Measurements from ENCODE around the gene DCAF5.
"Not testable (repeated sequence)": the region's sequence is repeated elsewhere in the genome, so short reads cannot be mapped to it uniquely, and the experiment has no call there.

The DCAF5 gene

DNA sequence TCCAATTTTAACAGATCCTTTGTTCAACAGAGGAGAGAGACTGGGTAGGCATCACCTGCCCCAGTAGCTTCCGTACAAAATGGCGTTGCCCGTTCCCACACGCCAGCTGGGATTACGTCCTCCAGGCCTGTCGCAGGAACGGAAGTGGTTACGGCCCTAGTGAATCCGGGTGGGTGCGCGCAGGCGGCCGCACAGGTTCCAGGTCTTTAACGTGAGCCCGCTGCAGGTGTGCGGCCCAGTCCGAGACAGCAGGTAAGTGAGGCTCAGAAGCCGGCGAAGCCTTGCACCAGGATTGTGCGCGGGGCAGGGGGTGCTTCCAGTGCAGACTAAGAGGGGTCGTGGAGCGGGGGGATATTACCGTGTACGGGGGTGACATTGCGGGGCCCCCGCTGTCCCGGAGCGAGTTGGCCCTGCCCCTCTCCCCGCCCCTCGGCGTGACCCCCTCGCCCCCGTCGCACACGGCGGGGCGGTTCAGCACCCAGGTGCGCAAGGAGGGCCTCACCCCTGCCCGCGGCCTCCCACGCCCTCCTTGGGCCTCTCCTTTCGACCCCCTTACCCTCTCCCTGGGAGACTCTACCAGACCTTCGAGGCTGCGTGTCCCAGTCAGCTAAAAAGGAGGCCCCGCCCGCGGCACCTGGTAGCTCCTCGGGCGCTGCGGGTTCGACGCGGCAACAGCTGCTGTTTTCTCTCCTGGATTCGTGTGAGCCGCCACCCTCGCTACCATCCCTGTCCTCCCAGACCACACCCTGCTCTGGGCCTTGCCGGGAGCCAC is 38.6 kb upstream of the DCAF5 start, which contains the start of gene EXD2:
Gene EXD2 (plus strand): TSS at position 159 of the 772 bp plus-strand sequence. CDS start 17,973 bp downstream, outside the sequence.
- H4K20me1 ChIP-seq (ENCODE audit: insufficient read depth, low read length, poor library complexity, severe bottlenecking) = no peaks in the 10 kb centered on the region
- peak within 1 kb of the TSS; percentile 69 for H3K4me2 ChIP-seq (ENCODE audit: low read depth, low read length, poor library complexity, severe bottlenecking)
- peak within 1 kb of the TSS; percentile 89 for H3K4me3 ChIP-seq (ENCODE audit: low read length, poor library complexity, severe bottlenecking)
- H3K9ac ChIP-seq (ENCODE audit: low read depth, low read length, poor library complexity, severe bottlenecking) = peak within 1 kb of the TSS; percentile 76
- H2AFZ ChIP-seq (ENCODE audit: low read length) = peak within 1 kb of the TSS; percentile 98
- peaks cover 9% of the 10 kb centered on the region; the same call in 1 of the 2 replicates for H3K79me2 ChIP-seq (ENCODE audit: insufficient read depth, low read length)
- peaks cover 16% of the 10 kb centered on the region for H3K4me1 ChIP-seq (ENCODE audit: insufficient read depth, low read length, poor library complexity, severe bottlenecking)
- no peaks in the 10 kb centered on the region for H3K36me3 ChIP-seq (ENCODE audit: insufficient read depth, low read length)
- TF ChIP-seq, protein P1, sequence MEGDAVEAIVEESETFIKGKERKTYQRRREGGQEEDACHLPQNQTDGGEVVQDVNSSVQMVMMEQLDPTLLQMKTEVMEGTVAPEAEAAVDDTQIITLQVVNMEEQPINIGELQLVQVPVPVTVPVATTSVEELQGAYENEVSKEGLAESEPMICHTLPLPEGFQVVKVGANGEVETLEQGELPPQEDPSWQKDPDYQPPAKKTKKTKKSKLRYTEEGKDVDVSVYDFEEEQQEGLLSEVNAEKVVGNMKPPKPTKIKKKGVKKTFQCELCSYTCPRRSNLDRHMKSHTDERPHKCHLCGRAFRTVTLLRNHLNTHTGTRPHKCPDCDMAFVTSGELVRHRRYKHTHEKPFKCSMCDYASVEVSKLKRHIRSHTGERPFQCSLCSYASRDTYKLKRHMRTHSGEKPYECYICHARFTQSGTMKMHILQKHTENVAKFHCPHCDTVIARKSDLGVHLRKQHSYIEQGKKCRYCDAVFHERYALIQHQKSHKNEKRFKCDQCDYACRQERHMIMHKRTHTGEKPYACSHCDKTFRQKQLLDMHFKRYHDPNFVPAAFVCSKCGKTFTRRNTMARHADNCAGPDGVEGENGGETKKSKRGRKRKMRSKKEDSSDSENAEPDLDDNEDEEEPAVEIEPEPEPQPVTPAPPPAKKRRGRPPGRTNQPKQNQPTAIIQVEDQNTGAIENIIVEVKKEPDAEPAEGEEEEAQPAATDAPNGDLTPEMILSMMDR (conservative IDR thresholded peaks at IDR 0.05; ENCODE audit: low read length) = no peak
- TF ChIP-seq EZH2phosphoT487 (IDR thresholded peaks at IDR 0.05; ENCODE audit: borderline replicate concordance) = no peak
- H3K9me2 ChIP-seq (replicated peaks; ENCODE audit: low read depth, low read length) = no peaks in the 10 kb centered on the region
- no peaks in the 10 kb centered on the region for H3F3A ChIP-seq (ENCODE audit: low read depth)
- no peaks in the 10 kb centered on the region for H3K27me3 ChIP-seq (ENCODE audit: insufficient read depth, low read length, poor library complexity, severe bottlenecking)
- no peaks in the 10 kb centered on the region for H3K9me3 ChIP-seq (ENCODE audit: insufficient read depth, low read depth, low read length)

DNA sequence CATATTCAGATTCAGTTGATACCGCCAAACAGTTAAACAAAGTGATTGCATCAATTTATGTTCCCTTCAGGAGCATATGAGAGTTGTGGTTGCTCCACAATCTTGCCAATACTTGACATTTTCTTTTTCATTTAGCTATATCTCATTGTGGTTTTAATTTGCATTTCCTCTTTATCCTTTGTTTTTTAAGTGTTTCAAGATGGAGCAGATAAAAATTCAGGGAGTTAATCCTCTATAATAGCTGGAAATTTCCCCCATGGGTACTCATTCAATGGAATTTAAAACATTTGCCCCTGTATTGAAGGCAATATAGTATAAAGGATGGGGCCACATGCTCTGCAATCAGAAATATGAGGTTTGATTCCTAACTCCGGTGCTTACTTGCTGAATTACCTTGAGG is 37.3 kb upstream of the DCAF5 start:
- no peak overlapping the region for H3K9ac ChIP-seq (ENCODE audit: low read depth, low read length, poor library complexity, severe bottlenecking)
- H3K9me3 ChIP-seq (ENCODE audit: insufficient read depth, low read depth, low read length) = no peaks in the 10 kb centered on the region
- H3K27me3 ChIP-seq (ENCODE audit: insufficient read depth, low read length, poor library complexity, severe bottlenecking) = no peaks in the 10 kb centered on the region
- peaks cover 16% of the 10 kb centered on the region for H3K4me1 ChIP-seq (ENCODE audit: insufficient read depth, low read length, poor library complexity, severe bottlenecking)
- TF ChIP-seq, protein P1 (conservative IDR thresholded peaks at IDR 0.05; ENCODE audit: low read length) = no peak
- TF ChIP-seq EZH2phosphoT487 (IDR thresholded peaks at IDR 0.05; ENCODE audit: borderline replicate concordance) = no peak
- H3K9me2 ChIP-seq (replicated peaks; ENCODE audit: low read depth, low read length) = no peaks in the 10 kb centered on the region
- H3K79me2 ChIP-seq (ENCODE audit: insufficient read depth, low read length) = peaks cover 9% of the 10 kb centered on the region; the same call in 1 of the 2 replicates
- H3K4me3 ChIP-seq (ENCODE audit: low read length, poor library complexity, severe bottlenecking) = no peak overlapping the region
- H2AFZ ChIP-seq (ENCODE audit: low read length) = no peak overlapping the region
- no peaks in the 10 kb centered on the region for H3F3A ChIP-seq (ENCODE audit: low read depth)
- H4K20me1 ChIP-seq (ENCODE audit: insufficient read depth, low read length, poor library complexity, severe bottlenecking) = no peaks in the 10 kb centered on the region
- no peaks in the 10 kb centered on the region for H3K36me3 ChIP-seq (ENCODE audit: insufficient read depth, low read length)
- peak overlapping the region; percentile 69 for H3K4me2 ChIP-seq (ENCODE audit: low read depth, low read length, poor library complexity, severe bottlenecking)

GRCh38 chr14:69183735-69184134 is 30.8 kb upstream of the DCAF5 start:
- Histone ChIP-seq H3K4me1 (ENCODE audit: insufficient read depth, low read length, poor library complexity, severe bottlenecking) (no peaks in the 10 kb centered on the region), H3K9me3 (ENCODE audit: insufficient read depth, low read depth, low read length) (no peaks in the 10 kb centered on the region), H2AFZ (ENCODE audit: low read length) (no peak overlapping the region), H3K9ac (ENCODE audit: low read depth, low read length, poor library complexity, severe bottlenecking) (no peak overlapping the region), H3F3A (ENCODE audit: low read depth) (no peaks in the 10 kb centered on the region), H3K79me2 (ENCODE audit: insufficient read depth, low read length) (no peaks in the 10 kb centered on the region), H3K36me3 (ENCODE audit: insufficient read depth, low read length) (no peaks in the 10 kb centered on the region), H4K20me1 (ENCODE audit: insufficient read depth, low read length, poor library complexity, severe bottlenecking) (no peaks in the 10 kb centered on the region), H3K4me2 (ENCODE audit: low read depth, low read length, poor library complexity, severe bottlenecking) (no peak overlapping the region), H3K9me2 (replicated peaks; ENCODE audit: low read depth, low read length) (no peaks in the 10 kb centered on the region), H3K4me3 (ENCODE audit: low read length, poor library complexity, severe bottlenecking) (no peak overlapping the region), H3K27me3 (ENCODE audit: insufficient read depth, low read length, poor library complexity, severe bottlenecking) (no peaks in the 10 kb centered on the region)
- TF ChIP-seq, protein P1 (conservative IDR thresholded peaks at IDR 0.05; ENCODE audit: low read length) = no peak

GRCh38 chr14:69182580-69182979 is 29.7 kb upstream of the DCAF5 start:
- H3K4me2 ChIP-seq (ENCODE audit: low read depth, low read length, poor library complexity, severe bottlenecking); H3K9me2 ChIP-seq (replicated peaks; ENCODE audit: low read depth, low read length); H3K4me3 ChIP-seq (ENCODE audit: low read length, poor library complexity, severe bottlenecking); H3K9ac ChIP-seq (ENCODE audit: low read depth, low read length, poor library complexity, severe bottlenecking); H3K27me3 ChIP-seq (ENCODE audit: insufficient read depth, low read length, poor library complexity, severe bottlenecking); H3K79me2 ChIP-seq (ENCODE audit: insufficient read depth, low read length); H4K20me1 ChIP-seq (ENCODE audit: insufficient read depth, low read length, poor library complexity, severe bottlenecking); H3F3A ChIP-seq (ENCODE audit: low read depth); H2AFZ ChIP-seq (ENCODE audit: low read length); H3K4me1 ChIP-seq (ENCODE audit: insufficient read depth, low read length, poor library complexity, severe bottlenecking); H3K9me3 ChIP-seq (ENCODE audit: insufficient read depth, low read depth, low read length); H3K36me3 ChIP-seq (ENCODE audit: insufficient read depth, low read length): not testable (repeated sequence)
